GM21529 (cell line): ENCODE data around the gene NES.

Experiments
- ATAC-seq: cut with Tn5 transposase; IDR thresholded peaks from one replicate; pipeline ENCODE4 v1.9.1; 2021; ENCODE audit not compliant: unreplicated experiment

Gene NES

DNA sequence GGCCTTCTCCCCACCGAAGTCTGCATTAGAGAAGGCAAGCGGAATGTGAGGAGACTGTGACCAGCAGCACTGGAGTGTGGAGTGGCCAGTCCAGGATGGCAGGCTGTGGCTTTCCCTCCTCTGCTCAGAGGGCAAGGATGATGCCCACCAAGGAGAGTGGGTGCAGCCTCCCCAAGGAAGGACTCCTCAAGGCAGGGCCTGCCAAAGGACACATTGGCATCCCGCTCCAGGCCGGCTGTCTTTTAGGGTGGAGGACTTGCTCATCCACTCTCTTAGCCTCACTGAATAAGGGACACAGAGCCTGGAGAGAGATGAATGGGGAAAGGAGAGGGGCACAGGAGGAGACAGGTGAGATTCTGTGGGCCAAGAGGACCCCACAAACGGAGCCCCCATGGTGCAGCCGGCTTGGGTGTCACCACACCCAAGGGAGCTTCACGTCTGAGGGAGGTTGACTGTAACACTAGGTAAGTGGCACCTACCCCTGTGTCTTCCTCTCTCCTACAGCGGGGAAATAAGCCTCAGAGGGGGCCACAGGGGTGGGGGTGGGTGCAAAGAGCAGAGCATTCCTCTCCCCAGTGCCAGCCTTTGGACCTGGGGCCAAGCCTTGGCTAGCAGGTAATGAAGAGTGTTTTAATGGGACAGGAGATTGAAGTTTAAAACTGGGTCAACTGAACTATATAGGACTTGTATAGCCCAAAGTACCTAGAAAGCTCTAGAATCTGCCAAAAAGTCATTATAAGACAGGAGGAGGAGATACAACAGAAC is 4.2 kb upstream of the NES start:
- ATAC-seq: no peak

DNA sequence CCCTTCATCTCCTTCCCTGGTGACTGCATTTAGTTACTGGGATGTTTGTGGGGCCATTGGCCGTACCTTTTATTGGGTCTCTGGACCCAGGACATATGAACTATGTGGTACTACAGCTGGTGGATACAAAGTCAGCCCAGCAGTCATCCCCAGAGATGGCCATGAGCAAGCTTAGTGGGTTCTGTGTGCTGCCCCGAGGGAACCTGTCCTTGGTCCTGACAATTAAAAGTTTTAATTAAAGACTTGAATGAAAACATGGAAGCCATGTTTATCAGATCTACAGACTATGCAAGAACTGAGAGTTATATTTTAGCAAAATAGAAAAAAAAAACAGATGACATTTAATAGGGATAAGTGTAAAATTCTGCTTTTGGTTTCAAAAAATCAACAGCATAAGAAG is 2.8 kb upstream of the NES start:
- no peak for ATAC-seq

DNA sequence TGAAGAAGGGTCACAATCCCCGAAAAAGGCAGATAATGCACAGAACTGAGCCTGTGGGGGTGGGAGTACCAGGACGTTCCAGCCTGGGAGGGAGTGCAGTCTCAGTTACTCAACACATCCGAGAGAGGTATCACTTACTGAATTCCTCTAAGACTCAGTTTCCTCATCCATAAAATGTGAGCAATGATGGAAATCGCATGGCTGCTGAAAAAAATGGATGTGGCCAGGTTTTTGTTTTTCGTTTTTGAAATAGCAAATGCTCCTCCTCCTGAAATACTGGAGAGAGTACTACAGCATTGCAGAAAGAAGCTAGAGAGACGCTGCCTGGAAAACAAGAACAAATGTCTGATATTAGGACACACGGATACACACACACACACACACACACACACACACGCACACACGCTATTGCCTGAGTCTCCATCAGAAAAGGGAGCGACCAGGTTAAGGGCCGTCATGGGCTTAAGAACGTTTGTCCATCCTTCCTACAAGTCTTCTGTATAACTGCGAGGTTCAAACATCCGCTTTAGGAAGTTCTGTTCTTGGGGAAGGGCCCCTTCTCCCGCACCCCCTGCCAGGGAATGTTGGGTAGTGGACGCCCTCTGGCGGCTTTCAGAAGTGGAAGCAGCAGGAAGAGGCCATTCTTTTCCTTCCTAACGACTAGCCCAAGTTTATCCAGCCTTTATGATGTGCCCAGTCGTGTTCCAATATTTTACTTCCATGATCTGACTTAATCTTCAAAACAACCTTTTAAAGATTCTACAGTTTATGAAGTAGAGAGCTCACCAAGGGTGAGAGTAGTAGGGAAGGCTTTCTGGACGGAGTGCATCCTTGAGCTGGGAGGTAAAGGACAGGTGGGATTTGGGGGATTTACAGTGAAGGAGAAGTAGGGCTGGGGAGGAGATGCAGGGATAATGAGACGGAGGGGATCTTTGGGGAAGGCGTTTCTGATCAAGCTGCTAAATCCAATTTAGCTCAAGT is 699 bp upstream of the NES start:
- ATAC-seq: no peak

DNA sequence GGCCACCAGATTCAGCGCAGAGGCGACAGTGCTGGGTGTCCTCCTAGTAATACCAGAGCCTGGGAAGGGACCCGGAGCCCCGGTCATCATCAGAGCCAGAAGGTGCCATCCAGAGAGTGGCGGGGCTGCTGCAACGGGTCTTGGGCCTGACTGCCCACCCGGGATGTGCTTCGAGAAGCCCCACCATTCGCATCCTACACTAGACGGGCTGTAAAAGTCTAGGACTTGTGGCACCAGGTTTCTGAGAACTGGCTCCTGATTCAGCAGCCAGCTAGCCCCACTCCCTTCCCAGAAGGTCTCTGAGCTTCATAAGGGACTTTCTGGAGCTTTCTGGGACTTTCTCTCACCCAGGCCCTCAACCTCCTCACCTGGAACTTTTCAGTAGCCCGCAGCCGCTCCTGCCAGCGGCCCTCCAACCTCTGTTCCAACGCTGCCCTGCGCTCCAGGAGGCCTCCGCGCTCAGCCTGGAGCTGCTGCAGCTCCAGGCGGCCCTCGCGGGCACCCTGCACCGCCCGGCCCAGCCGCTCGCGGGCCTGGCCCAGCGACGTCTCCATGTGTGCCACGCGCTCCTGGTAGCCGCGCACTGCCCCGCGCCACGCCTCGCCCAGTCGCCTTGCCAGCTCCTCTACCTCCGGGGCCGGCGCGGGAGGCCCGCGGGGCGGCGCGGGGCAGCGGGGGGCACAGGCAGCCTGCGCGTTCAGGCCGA is 940 bp downstream of the NES start:
- no peak for ATAC-seq

DNA sequence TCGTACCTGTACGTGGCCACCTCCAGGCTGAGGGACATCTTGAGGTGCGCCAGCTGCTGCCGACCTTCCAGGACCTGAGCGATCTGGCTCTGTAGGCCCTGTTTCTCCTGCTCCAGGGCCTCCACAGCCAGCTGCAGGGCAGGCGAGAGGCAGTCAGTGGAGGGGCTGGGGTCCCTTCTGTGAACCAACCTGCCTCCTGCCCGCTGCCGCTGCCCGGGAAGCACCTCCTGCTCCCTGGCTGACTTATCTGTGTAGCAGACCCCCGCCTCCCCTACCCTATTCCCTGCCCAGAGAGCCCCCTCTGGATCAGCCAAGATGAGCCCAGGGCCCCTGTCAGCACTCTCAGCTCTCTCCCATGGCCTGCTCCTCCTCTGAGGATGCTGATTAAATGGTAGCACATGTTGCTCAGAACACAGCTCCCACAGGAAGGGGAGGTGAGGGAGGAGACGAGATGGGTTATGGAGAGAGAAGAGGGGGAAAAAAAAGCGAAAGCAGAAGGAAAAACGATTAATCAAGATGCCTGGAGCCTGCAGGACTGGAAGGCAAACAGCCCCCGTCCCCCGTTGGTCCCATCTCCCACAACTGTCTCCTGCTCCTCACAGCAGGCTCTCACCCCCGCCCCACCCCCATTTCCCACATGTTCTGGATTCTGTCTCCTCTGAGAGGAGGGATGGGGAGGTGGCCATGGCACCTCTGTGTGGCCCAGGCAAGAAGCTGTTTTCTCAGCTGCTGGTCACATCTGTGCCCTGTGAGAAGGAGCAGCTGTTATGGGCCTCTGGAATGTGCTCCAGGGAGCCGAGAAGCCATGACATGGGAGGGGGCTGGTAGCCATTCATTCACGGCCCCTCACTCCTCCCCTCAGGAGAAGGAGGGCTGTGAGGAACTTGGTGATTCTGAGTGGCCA is 1.7 kb downstream of the NES start:
- no peak for ATAC-seq

DNA sequence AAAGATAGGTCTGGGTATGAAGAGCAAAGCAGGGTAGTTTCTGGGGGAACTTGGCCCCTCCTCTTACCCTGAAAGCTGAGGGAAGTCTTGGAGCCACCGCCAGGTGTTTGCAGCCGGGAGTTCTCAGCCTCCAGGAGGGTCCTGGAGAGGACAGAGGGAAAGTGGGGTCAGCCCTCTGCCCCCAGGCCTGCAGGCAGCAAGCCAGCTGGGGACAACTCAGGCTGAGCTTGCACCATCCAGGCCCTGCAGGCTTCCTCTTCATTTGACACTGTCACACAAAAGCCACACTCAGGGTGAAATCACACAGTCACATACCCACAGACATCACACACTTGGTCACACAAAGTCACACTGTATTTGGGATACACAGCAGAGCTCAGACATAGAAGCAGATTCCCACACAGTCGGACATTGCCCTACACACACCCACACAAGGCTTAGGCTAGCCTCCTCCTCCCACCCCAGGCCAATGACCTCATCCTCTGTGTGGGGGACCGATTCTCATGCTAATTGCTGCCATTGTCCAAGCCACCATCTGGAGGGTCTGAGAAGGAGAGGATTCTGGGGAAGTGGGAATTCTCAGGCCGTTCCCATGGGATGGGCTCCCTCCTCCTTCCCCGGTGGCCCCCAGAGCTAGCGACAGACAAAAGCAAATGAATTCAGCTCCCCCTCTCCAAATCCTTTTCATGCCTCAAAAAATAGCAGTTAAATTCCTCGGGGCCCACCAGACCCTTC is 3.7 kb downstream of the NES start:
- no peak for ATAC-seq

DNA sequence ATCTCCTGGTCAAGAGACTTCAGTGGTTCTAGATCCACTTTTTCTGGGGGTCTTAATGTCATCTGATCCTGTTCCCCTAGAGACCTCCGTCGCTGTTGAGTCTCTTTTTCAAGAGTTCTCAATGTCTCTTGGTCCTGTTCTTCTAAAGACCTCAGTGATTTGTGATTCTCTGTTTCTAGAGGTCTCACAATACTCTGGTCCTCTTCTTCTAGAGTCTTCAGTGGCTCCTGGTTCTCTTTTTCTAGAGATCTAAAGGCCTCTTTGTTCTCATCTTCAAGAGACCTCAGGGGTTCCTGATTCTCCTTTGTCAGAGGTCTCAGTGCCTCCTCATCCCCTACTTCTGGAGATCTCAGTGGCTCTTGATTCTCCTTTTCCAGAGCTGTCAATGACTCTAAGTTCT is 5.4 kb downstream of the NES start:
- ATAC-seq: no peak

DNA sequence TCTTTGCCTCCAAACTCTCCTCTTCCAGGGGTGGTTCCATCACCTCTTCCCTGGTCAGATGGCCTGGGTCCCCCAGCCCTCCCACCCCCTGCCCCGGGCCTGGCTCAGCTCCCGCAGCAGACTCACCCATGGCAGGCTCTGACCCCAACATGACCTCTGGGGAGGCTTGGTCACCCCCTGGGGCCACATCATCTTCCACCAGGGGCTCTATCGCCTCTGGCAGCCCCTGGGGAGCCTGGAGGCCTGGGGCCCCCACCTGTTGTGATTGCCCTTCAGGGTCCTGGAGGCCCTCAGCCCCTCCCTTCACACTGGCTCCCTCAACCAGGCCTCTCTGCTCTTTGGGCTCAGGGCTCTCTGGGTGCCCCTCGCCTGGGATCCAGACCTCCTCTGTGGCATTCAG is 6.4 kb downstream of the NES start:
- no peak for ATAC-seq

DNA sequence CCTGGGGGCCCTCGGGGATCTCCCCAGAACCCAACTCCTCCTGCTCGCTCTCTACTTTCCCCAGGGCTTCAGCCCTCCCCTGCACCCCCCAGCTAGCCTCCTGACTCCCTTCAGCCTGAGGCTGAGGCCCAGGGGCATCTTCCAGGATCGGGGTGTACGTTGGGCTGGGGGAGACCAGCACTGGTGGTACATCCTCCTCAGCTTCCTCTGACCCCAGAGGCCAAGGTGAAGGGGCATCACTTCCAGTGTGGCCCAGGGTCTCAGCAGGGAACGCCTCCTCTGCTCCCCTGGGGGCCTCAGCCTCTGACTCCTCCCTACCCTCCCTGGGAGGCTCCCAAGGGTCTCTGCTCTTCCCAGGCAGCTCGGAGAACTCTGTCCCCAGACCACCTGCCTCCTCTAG is 6.8 kb downstream of the NES start:
- no peak for ATAC-seq

DNA sequence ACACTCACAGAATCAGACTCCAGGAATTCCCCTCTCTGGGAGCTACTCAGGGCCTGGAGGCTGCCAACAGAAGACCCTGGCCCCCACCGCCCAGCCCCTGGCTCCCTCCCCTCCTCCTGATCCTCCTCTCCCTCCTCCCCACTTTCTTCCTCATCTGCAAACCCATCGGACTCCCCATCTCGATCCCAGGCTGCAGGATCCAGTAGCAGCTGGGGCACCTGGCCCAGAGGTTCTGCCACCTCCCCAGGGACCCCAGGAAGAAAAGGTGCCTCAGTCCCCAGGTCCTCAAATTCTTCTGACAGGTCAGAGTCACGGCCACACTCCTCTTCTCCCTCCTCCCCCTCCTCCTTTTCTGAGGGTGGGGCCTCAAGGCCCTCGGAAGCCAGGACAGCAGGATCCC is 7.4 kb downstream of the NES start:
- ATAC-seq: no peak

DNA sequence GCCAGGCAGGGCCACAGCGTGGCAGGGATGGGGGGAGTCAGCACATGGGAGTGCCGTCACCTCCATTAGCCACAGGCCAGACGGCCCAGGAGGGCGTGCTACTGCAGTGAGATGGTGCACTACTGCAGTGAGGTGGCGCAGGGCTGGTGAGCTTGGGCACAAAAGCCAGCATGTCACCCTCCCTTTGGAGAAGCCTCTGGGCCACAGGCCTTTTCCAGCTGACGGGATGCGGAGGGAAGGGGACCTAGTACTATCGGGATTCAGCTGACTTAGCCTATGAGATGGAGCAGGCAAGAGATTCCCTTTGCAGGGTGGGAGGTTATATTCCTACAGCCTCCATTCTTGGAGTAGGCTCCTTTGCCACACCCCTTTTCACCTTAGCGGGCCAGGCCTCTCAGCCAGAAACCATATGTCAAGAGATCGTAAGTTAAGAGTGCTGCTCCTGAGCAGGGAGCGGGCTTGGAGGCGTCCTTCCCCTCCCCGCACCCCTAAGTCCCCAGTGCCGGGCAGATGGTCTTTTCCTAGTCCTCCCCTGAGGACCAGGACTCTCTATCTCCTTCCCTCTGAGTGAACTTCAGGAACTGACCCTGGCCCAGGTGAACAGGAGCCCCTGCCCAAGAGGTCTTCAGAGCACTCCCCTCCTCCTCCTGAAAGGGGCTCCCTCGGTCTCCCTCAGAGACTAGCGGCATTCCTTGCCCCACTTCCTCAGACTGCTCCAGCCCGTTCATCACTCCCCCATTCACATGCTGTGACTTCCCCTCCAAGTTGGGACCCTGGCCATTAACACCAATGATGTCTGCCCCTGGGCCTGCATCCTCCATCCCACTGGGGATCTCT is 8.2 kb downstream of the NES start:
- ATAC-seq: no peak

DNA sequence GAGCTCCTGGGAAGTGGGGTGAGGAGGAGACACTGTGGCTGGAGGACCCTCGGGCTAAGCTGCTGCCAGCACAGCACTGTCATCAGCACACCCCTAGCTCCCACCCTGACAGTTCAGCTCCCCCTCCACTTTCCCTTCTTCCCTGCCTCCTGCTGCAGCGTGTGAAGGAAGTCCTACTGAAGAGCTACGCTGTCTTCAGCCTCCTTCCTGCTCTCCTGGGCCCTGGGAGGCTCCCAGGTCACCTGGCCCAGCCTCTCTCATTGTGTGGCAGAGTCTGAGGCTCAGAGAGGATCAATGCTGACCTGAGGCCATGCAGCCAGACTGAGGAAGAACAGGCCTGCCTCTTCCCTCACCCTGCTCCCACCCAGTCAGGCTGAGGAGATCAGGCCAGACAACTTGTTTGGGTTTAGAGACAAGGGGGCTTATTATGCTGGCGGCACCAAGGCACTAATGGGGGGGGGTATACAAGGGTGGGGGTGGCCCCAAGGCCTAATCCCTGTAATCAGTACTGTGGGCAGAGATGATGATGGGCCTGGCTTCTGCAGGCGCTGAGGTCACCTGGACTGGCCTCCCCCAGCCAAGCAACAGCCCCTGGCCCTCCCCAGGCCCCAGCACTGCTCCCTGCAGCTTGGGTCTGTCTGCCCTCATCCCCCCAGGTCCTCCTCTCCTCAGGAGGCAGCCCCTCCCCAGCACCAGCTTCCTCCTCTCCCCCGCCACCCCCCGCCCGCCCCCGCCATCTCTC is 9.1 kb downstream of the NES start:
- no peak for ATAC-seq

DNA sequence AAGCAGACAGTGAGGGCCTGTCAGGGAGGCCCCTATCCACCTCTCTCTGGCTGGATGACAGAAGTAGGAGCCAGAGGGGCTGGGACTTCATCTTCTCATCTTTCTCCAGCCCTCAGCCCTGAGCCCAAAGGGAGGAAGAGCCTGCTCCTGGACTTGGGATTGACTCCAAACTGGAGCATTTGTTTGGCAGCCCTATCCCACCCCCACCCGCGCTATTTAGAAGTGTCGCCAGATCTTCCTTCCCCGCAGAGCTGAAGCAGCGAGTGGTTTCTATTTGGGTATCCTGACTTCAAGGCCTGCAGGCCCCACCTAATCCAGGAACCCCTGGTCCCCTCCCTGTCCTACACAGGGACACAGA is 9.6 kb downstream of the NES start:
- ATAC-seq: no peak

DNA sequence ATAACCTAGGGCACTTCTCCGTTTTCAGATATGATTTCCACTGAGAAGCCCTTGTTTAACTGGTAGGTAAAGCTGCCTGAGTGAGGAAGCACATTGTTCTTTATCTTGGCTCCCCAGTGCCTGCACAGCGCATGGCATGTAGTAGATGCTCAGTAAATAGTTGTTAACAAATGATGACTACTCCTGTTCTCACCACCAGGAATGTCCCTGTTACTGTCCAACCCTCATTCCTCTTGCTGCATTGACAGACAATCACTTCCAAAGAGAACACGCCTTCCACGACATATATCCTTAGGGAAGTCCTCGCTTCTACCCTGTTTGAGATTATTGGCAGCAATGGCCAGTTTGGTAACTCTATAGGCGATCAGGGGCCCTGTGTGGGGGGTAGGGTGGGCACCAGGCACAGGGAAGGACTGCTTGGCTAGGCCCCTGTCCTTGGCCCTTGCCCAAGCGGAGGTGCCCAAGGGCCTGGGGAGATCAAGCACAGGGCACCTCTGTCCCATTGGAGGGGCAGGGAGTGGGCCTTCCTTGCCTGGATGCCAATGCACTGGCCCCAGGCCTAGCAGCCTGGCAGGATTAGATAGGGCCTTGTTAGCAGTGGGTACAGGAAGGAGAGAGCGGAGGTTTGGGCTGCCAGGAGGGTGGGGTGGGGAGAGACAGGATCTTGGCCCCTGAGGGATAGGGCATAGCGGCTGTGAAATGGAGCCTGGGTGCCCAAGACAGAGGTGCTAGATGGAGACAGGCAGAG is 10.2 kb downstream of the NES start:
- no peak for ATAC-seq

DNA sequence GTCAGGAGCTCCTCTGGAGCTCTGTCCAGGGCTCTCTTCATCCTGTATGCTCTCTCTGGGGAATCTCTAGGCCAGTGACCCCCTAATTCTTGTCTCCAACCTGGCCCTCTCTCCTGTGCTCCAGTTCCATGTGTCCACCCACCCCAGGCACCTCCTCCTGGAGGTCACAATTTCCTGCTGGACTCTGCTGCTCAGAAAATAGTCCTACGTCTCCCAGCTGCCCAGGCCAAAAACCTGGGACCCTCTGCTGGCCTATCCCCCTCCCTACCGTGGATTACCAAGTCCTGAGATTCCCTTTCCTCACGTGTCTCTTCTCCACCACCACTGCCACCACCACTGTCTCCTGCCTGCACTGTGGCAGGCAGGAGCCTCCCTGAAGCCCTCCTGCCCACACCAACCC is 11.7 kb downstream of the NES start:
- ATAC-seq: no peak

DNA sequence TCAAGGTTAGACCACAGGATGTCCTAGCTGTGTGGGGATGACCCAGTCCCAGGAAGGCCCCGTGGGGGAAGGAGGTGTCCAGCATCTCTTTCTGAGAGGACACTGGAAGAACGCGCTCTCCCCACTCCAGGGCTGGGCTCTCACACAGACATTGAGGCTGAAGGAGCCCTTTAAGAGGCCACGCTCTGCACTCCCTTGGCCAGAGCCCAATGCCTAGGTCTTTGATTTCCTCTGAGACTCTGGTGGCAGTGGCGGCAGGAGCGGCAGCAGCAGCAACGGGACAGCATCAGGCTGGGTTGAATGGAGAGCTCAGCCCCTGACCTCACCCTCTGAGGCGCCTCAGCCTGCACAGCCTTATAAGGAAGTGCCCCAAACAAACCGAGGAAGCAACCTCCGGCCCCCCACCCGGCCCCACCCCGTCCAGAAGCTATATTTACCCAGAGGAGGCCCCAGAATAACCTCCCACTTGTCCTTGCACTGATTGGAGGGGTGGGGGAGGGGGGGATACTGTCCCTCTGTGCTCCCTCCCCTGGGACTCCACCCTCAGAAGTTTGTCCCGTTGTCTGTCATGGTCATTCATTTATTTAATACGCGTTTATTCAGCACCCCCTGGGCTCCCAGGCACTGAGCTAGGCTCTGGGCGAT is 12.3 kb downstream of the NES start:
- ATAC-seq: no peak

DNA sequence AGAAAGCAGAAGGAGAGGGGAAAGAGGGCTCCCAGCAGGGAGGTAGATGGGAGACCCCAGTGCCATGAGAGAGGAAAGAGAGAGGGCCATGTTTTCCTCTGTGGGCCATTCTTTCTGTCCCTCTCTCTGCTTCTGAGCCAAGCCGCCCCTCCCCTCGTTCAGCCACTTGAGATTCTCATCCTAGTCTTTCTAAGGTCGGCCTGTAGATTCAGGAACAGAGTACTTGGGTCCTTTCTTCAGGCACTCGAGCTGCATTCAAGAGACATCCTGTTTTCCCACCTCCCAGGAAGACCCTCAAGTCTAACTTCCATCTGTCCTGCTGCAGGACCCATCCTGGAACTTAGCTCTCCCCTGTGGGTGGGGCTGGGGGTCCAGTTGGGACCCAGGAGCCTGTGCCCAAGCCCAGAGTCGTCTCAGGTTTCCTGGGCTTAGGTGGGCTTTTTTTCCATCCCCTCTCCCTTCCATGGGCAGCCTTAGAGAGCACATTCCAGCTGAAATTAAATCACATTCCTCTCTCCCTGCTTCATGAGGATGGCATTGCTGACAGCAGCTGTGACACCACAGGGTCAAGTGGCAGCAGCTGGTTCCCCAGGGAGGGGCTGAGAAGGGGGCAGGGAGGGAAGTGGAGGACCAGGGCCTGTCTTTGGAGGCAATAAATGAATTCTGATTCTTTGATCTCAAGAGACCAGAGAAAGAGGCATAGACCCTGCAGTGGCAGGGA is 13.0 kb downstream of the NES start:
- ATAC-seq: no peak
